HepG2 (cell line): ENCODE data around the gene SGMS1. TPM values are rescaled to one million over a fixed set of nuclear protein-coding genes. Genes with fewer than 3 reads are reported as not detected.

Experiments
- ATAC-seq: fragments of 200-7000 bp; cut with Tn5 transposase; 3 replicates; pipeline ENCODE4 v1.9.1; 2020; ENCODE audit warnings: mild to moderate bottlenecking, moderate library complexity
- BruUV-seq: library from RNA; stranded (reverse); fragments of 400-500 nt; replicated peaks from 2 replicates; lab custom pipeline; 2021; lab: Mats Ljungman, UMichigan
- CTCF ChIA-PET: fragments of 300-600 bp; formaldehyde crosslinking; extraction: SDS; loops from one replicate; lab custom pipeline; 2021; ENCODE audit warnings: low total read pairs, inconsistent platforms, low intra/inter-chr PET ratio; lab: Yijun Ruan, JAX
- POLR2A ChIA-PET: fragments of 350-600 bp; sonication (Branson Sonifier 250); formaldehyde crosslinking; loops from one replicate; lab custom pipeline; 2020; ENCODE audit warnings: antibody characterized with exemption, inconsistent platforms; lab: Yijun Ruan, JAX
- DNase-seq: peaks from one replicate; pipeline ENCODE4 v3.0.0-alpha.2; 2015; ENCODE audit warnings: low spot score
- FAIRE-seq: peaks from 3 replicates; lab custom pipeline; 2011; peaks lifted over from hg19 to GRCh38; lab: Jason Lieb, UNC
- H2AFZ ChIP-seq: one replicate; pipeline ENCODE4 v1.6.1; 2011; ENCODE audit warnings: low read length, inconsistent platforms
- H3K27ac ChIP-seq: fragments of 300-600 bp; 3 replicates; pipeline ENCODE4 v1.8.0; 2011; ENCODE audit warnings: mixed run types, mild to moderate bottlenecking, mixed read lengths, low read length, inconsistent platforms; ENCODE audit not compliant: insufficient read depth; ENCODE audit errors: extremely low read length
- H3K27me3 ChIP-seq, 2 experiments: fragments of 200-600 bp in 1 of 2; 2 replicates in 1 of 2; 3 replicates in 1 of 2; pipeline versions ENCODE4 v1.6.0 to v1.8.0; 2011; ENCODE audit warnings: low read length in 2 of 2, mild to moderate bottlenecking in 2 of 2, moderate library complexity in 2 of 2, inconsistent platforms in 1 of 2; ENCODE audit not compliant: insufficient read depth in 2 of 2, control insufficient read depth in 1 of 2
- H3K36me3 ChIP-seq, 2 experiments: fragments of 200-600 bp in 1 of 2; replicated peaks in 1 of 2; 2 replicates in 1 of 2; 3 replicates in 1 of 2; pipeline versions ENCODE4 v1.5.1 to v1.8.0; 2011; ENCODE audit warnings: low read length in 2 of 2, inconsistent platforms in 1 of 2; ENCODE audit not compliant: insufficient read depth in 2 of 2, control insufficient read depth in 1 of 2
- H3K4me1 ChIP-seq: 2 replicates; pipeline ENCODE4 v1.5.1; 2012; ENCODE audit warnings: low read length, inconsistent platforms; ENCODE audit not compliant: insufficient read depth
- H3K4me2 ChIP-seq: 2 replicates; pipeline ENCODE4 v1.6.0; 2011; ENCODE audit warnings: low read depth, low read length, inconsistent platforms
- H3K4me3 ChIP-seq, 3 experiments: fragments of 200-600 bp in 1 of 3; sonication (generic), shearing (Covaris generic) in 1 of 3; replicated peaks in 1 of 3; 2 replicates each; pipeline ENCODE4 v1.5.1; 2011 to 2016; ENCODE audit warnings: low read length in 3 of 3, inconsistent platforms in 2 of 3, low read depth in 2 of 3, mild to moderate bottlenecking in 2 of 3, control low read depth in 1 of 3, mixed read lengths in 1 of 3; ENCODE audit not compliant: insufficient read depth in 1 of 3
- H3K79me2 ChIP-seq: one replicate; pipeline ENCODE4 v1.6.1; 2011; ENCODE audit warnings: low read length, inconsistent platforms; ENCODE audit not compliant: insufficient read depth
- H3K9ac ChIP-seq: 2 replicates; pipeline ENCODE4 v1.6.0; 2011; ENCODE audit warnings: mild to moderate bottlenecking, low read depth, low read length, inconsistent platforms; ENCODE audit not compliant: insufficient read depth
- H3K9me3 ChIP-seq: 2 replicates; pipeline ENCODE4 v1.5.1; 2012; ENCODE audit warnings: mild to moderate bottlenecking, low read length
- H4K20me1 ChIP-seq: 2 replicates; pipeline ENCODE4 v1.6.0; 2011; ENCODE audit warnings: inconsistent platforms, mild to moderate bottlenecking, low read length, moderate library complexity; ENCODE audit not compliant: insufficient read depth
- ETV6 ChIP-seq: sonication (generic); formaldehyde crosslinking; conservative IDR thresholded peaks from 2 replicates; pipeline ENCODE4 v1.4.0; 2020; ENCODE audit warnings: missing genetic modification reagents
- IKZF1 ChIP-seq: fragments of 450-650 bp; IDR thresholded peaks from 2 replicates; pipeline ENCODE4 v1.7.1; 2016
- MNT ChIP-seq: fragments of 450-650 bp; IDR thresholded peaks from 2 replicates; pipeline ENCODE4 v1.6.1; 2016
- NRL ChIP-seq: sonication (generic); formaldehyde crosslinking; IDR thresholded peaks from 2 replicates; pipeline ENCODE4 v1.5.0; 2020; ENCODE audit warnings: missing genetic modification reagents, mild to moderate bottlenecking, moderate library complexity, borderline replicate concordance
- POLR2A ChIP-seq, 2 experiments: IDR thresholded peaks; 2 replicates each; pipeline ENCODE4 v1.6.1; 2011; ENCODE audit warnings: low read depth in 2 of 2, low read length in 2 of 2, mild to moderate bottlenecking in 1 of 2, moderate library complexity in 1 of 2; ENCODE audit not compliant: insufficient read depth in 1 of 2
- TAF1 ChIP-seq: sonication (generic); formaldehyde crosslinking; IDR thresholded peaks from 2 replicates; pipeline ENCODE4 v1.4.0; 2020; ENCODE audit warnings: missing genetic modification reagents
- ZBTB2 ChIP-seq: sonication (generic); formaldehyde crosslinking; IDR thresholded peaks from 2 replicates; pipeline ENCODE4 v1.8.0; 2022; ENCODE audit warnings: low read depth, missing genetic modification reagents
- ZNF761 ChIP-seq: sonication (generic); formaldehyde crosslinking; conservative IDR thresholded peaks from 2 replicates; pipeline ENCODE4 v1.4.0; 2020; ENCODE audit warnings: mild to moderate bottlenecking, missing genetic modification reagents
- ZNF839 ChIP-seq: sonication (generic); formaldehyde crosslinking; IDR thresholded peaks from 2 replicates; pipeline ENCODE4 v1.4.0; 2020; ENCODE audit warnings: missing genetic modification reagents, mild to moderate bottlenecking, borderline replicate concordance
- ZNF891 ChIP-seq: sonication (generic); formaldehyde crosslinking; IDR thresholded peaks from 2 replicates; pipeline ENCODE4 v1.5.0; 2020; ENCODE audit warnings: mild to moderate bottlenecking, missing genetic modification reagents
- WGBS: methylation state at CpG from one replicate; pipeline ENCODE4 v1.1.6; 2017; ENCODE audit warnings: low lambda C conversion rate; 5-methylcytosine and 5-hydroxymethylcytosine counted together
- in situ Hi-C: cut with HindIII; loops from 2 replicates; pipeline ENCODE4 v1.10.0; 2017; ENCODE audit warnings: low pct_unique_long_range_greater_than_20kb; ENCODE audit not compliant: extremely low pct_ligation_motif_present
- intact Hi-C: fragments of 100-400 bp; cut with micrococcal nuclease; formaldehyde crosslinking; loops from one replicate; pipeline ENCODE4 v1.10.0; 2022; ENCODE audit not compliant: unreplicated experiment
- polyA plus RNA-seq, 8 experiments: library from polyadenylated mRNA; depleted of rRNA in 3 of 8; stranded (reverse) in 7 of 8; unstranded in 1 of 8; fragments of >200 nt; fragmentation: Illumina TruSeq in 4 of 8; extraction: Trizol in 4 of 8; gene quantifications; 2 replicates each; pipeline versions ENCODE4 v1.2.1 to v1.2.3, GENCODE V29; 2011 to 2016; ENCODE audit warnings: low read depth in 4 of 8, missing spikeins in 1 of 8, mixed read lengths in 1 of 8; ENCODE audit not compliant: insufficient read depth in 1 of 8
- total RNA-seq, 5 experiments: library from RNA; depleted of rRNA; stranded (reverse); fragments of >200 nt; fragmentation: Illumina TruSeq; extraction: Trizol; gene quantifications; 2 replicates each; pipeline ENCODE4 v1.2.3, GENCODE V29; 2016; ENCODE audit warnings: low read depth in 1 of 5
- TF ChIP-seq, protein P1 (sequence below): sonication (generic); formaldehyde crosslinking; conservative IDR thresholded peaks from 2 replicates; pipeline ENCODE4 v1.4.0; 2020; ENCODE audit warnings: missing genetic modification reagents
- TF ChIP-seq, protein P2 (sequence below): sonication (generic); formaldehyde crosslinking; IDR thresholded peaks from 2 replicates; pipeline ENCODE4 v1.4.0; 2020; ENCODE audit warnings: missing genetic modification reagents
- TF ChIP-seq, protein P3 (sequence below): sonication (generic); formaldehyde crosslinking; IDR thresholded peaks from 2 replicates; pipeline ENCODE4 v1.5.1; 2020; ENCODE audit warnings: mild to moderate bottlenecking, missing genetic modification reagents, borderline replicate concordance

SGMS1 gene
- total and polyA plus RNA-seq, 2 of the 13 experiments (the other 11 are each of a cell fraction or from before 2014, with no cell fraction given): 6.5 to 15.1 TPM

DNA sequence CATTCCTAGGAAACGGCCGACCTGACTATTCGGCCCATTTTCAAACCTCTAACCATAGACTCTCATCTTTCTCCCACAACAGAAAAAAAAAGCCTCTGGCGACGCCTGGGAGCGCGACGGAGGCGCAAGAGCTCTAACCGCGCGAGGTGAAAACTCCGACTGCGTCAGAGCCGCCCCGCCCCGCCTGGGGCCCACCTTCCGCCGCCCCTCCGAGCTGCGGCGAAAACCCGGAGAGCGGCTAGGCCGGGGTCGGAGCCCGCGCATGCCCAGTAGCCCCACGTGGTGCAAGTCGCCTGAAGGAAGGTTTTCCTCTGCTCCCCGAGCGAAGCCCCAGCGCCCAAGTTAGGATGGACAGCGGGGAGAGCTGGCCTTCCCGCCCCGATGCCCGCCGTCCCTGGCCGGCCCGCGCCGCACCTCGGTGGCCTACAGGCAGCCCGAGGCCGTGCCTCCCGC is 683 bp upstream of the SGMS1 start:
- ChIA-PET CTCF (interaction anchor here (1.3 to 1.4 kb wide), 2 partner anchors 63 to 257 kb away, joined by 4 to 8 read pairs; no protein-coding TSS in a partner anchor), POLR2A (interaction anchor here (0.7 to 4.6 kb wide), 21 partner anchors 9 to 258 kb away, joined by 3 to 34 read pairs (median 5); partner anchors contain the start of gene ASAH2B)
- peak; percentile 64 for ATAC-seq
- Histone ChIP-seq H3K9ac (peak overlapping the region; percentile 94), H3K4me1 (peaks cover 29% of the 10 kb centered on the region), H3K27ac (peak overlapping the region; percentile 99), H4K20me1 (peaks cover 11% of the 10 kb centered on the region), H3K9me3 (no peaks in the 10 kb centered on the region), H2AFZ (peak overlapping the region; percentile 68), H3K79me2 (peaks cover 38% of the 10 kb centered on the region), H3K4me2 (peak overlapping the region; percentile 88), H3K4me3 (peak overlapping the region; percentile 86 to 91 (median 88)), H3K27me3 (no peaks in the 10 kb centered on the region; a peak in 1 of 5 replicates), H3K36me3 (peaks cover 1 to 2% of the 10 kb centered on the region in 2 experiments; a peak in 1 of 5 replicates)
- 0% methylated on average over 12 of the region's 46 CpGs for WGBS
- no TSS peak for BruUV-seq
- DNase-seq: peak; percentile 85
- FAIRE-seq: no peak
- in situ Hi-C loops (loop anchor here (5.0 kb wide), 1 partner anchor 62 kb away; no protein-coding TSS in a partner anchor), intact Hi-C loops (loop anchor here (1.0 to 10.0 kb wide), 3 partner anchors 52 to 258 kb away; no protein-coding TSS in a partner anchor)
- TF ChIP-seq ZNF891 (CRISPR knock-in tag) (peak; percentile 81), ETV6 (CRISPR knock-in tag) (peak; percentile 53; the same call in 1 of the 2 replicates), IKZF1 (no peak), ZBTB2 (no peak; the same call in 1 of the 2 replicates), TAF1 (peak; percentile 59; the same call in 1 of the 2 replicates), ZNF761 (no peak), ZNF839 (CRISPR knock-in tag) (peak; percentile 55; the same call in 1 of the 2 replicates), POLR2A (IDR thresholded peaks at IDR 0.05; ENCODE audit: insufficient read depth in 1 of 2, low read depth in 2 of 2, low read length in 2 of 2) (peak in 1 of 2 experiments; percentile 42; a peak in 1 of 4 replicates), MNT (peak; percentile 45; the same call in 1 of the 2 replicates), NRL (peak; percentile 39; the same call in 1 of the 2 replicates)
- TF ChIP-seq, protein P1, sequence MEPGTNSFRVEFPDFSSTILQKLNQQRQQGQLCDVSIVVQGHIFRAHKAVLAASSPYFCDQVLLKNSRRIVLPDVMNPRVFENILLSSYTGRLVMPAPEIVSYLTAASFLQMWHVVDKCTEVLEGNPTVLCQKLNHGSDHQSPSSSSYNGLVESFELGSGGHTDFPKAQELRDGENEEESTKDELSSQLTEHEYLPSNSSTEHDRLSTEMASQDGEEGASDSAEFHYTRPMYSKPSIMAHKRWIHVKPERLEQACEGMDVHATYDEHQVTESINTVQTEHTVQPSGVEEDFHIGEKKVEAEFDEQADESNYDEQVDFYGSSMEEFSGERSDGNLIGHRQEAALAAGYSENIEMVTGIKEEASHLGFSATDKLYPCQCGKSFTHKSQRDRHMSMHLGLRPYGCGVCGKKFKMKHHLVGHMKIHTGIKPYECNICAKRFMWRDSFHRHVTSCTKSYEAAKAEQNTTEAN: peak; percentile 14; the same call in 1 of the 2 replicates
- TF ChIP-seq, protein P2, sequence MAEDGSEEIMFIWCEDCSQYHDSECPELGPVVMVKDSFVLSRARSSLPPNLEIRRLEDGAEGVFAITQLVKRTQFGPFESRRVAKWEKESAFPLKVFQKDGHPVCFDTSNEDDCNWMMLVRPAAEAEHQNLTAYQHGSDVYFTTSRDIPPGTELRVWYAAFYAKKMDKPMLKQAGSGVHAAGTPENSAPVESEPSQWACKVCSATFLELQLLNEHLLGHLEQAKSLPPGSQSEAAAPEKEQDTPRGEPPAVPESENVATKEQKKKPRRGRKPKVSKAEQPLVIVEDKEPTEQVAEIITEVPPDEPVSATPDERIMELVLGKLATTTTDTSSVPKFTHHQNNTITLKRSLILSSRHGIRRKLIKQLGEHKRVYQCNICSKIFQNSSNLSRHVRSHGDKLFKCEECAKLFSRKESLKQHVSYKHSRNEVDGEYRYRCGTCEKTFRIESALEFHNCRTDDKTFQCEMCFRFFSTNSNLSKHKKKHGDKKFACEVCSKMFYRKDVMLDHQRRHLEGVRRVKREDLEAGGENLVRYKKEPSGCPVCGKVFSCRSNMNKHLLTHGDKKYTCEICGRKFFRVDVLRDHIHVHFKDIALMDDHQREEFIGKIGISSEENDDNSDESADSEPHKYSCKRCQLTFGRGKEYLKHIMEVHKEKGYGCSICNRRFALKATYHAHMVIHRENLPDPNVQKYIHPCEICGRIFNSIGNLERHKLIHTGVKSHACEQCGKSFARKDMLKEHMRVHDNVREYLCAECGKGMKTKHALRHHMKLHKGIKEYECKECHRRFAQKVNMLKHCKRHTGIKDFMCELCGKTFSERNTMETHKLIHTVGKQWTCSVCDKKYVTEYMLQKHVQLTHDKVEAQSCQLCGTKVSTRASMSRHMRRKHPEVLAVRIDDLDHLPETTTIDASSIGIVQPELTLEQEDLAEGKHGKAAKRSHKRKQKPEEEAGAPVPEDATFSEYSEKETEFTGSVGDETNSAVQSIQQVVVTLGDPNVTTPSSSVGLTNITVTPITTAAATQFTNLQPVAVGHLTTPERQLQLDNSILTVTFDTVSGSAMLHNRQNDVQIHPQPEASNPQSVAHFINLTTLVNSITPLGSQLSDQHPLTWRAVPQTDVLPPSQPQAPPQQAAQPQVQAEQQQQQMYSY (CRISPR knock-in tag): peak; percentile 99
- TF ChIP-seq, protein P3, sequence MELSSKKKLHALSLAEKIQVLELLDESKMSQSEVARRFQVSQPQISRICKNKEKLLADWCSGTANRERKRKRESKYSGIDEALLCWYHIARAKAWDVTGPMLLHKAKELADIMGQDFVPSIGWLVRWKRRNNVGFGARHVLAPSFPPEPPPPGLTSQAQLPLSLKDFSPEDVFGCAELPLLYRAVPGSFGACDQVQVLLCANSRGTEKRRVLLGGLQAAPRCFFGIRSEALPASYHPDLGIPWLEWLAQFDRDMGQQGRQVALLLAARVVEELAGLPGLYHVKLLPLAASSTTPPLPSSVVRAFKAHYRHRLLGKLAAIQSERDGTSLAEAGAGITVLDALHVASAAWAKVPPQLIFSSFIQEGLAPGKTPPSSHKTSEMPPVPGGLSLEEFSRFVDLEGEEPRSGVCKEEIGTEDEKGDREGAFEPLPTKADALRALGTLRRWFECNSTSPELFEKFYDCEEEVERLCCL (CRISPR knock-in tag): no peak
